Lower lobe of right lung (tissue), 2 donors: ENCODE data around the gene ADAMTSL5. TPM values are rescaled to one million over a fixed set of nuclear protein-coding genes. Genes with fewer than 3 reads are reported as not detected.

Experiments
- ATAC-seq, 2 donors: fragments of 200-7000 bp; cut with Tn5 transposase; one replicate each; pipeline ENCODE4 v1.9.1; 2020 to 2022; ENCODE audit warnings: mild to moderate bottlenecking in 2 of 2, moderate library complexity in 2 of 2
- DNase-seq: peaks from one replicate; pipeline ENCODE4 v3.0.0-alpha.2; 2020
- H3K27ac ChIP-seq: fragments of 200-600 bp; one replicate; pipeline ENCODE4 v1.8.0; 2022
- H3K27me3 ChIP-seq: fragments of 200-600 bp; one replicate; pipeline ENCODE4 v1.8.0; 2022; ENCODE audit warnings: low read depth
- H3K36me3 ChIP-seq: fragments of 200-600 bp; one replicate; pipeline ENCODE4 v1.8.0; 2022; ENCODE audit warnings: mild to moderate bottlenecking
- H3K4me1 ChIP-seq: fragments of 200-600 bp; one replicate; pipeline ENCODE4 v1.8.0; 2022
- H3K4me3 ChIP-seq: fragments of 200-600 bp; one replicate; pipeline ENCODE4 v1.8.0; 2022; ENCODE audit warnings: mild to moderate bottlenecking
- H3K9me3 ChIP-seq: fragments of 200-600 bp; one replicate; pipeline ENCODE4 v1.8.0; 2022
- CTCF ChIP-seq: fragments of 200-600 bp; IDR thresholded peaks from one replicate; pipeline ENCODE4 v1.8.0; 2022; ENCODE audit warnings: antibody characterized with exemption, mild to moderate bottlenecking
- intact Hi-C: fragments of 100-400 bp; cut with DNase I; formaldehyde crosslinking; loops from one replicate; pipeline ENCODE4 v1.11.0; 2022
- total RNA-seq: library from RNA; stranded (reverse); fragmentation: NEBNext Ultra II Directional; extraction: Animal tissue kit (Norgen Biotek cat#: 25700); gene quantifications from one replicate; pipeline ENCODE4 v1.2.1, GENCODE V29; 2021
- donor health status: DM: no; HTN: yes; CAD: no; lungs with severe emphysema.

The ADAMTSL5 gene
- total RNA-seq, 1 donor from 2014 or later = 3.3 TPM

GRCh38 chr19:1469255-1470054, 43.4 kb downstream of the ADAMTSL5 start:
- DNase-seq (peak; percentile 34), ATAC-seq (no peak)
- Histone ChIP-seq H3K4me1 (peaks cover 73% of the 10 kb centered on the region), H3K9me3 (no peaks in the 10 kb centered on the region), H3K4me3 (peak overlapping the region; percentile 54), H3K27ac (no peak overlapping the region), H3K27me3 (peaks cover 83% of the 10 kb centered on the region), H3K36me3 (peaks cover 4% of the 10 kb centered on the region)
- intact Hi-C loops = no loop called here
- TF ChIP-seq CTCF = no peak

- no peaks in the 10 kb centered on the region for H3K9me3 ChIP-seq
- H3K4me1 ChIP-seq = peaks cover 73% of the 10 kb centered on the region
- intact Hi-C loops = no loop called here
- peak overlapping the region; percentile 3 for H3K4me3 ChIP-seq
- H3K27ac ChIP-seq = no peak overlapping the region
- no peaks in the 10 kb centered on the region for H3K36me3 ChIP-seq
- TF ChIP-seq CTCF = no peak
- ATAC-seq (no peak), DNase-seq (no peak)
- H3K27me3 ChIP-seq = peaks cover 83% of the 10 kb centered on the region
Measured at GRCh38 chr19:1468821-1469254, 44.0 kb downstream of the ADAMTSL5 start.

- Histone ChIP-seq H3K27me3 (peaks cover 81% of the 10 kb centered on the region), H3K4me1 (peaks cover 73% of the 10 kb centered on the region), H3K4me3 (peak overlapping the region; percentile 3), H3K36me3 (no peaks in the 10 kb centered on the region), H3K27ac (no peak overlapping the region), H3K9me3 (no peaks in the 10 kb centered on the region)
- ATAC-seq = no peak
- DNase-seq = no peak
- TF ChIP-seq CTCF = no peak
- intact Hi-C loops = no loop called here
Measured at GRCh38 chr19:1468274-1468820, 44.5 kb downstream of the ADAMTSL5 start.

GRCh38 chr19:1467490-1468273, 45.1 kb downstream of the ADAMTSL5 start:
- DNase-seq (no peak), ATAC-seq (no peak)
- H3K27ac ChIP-seq = no peak overlapping the region
- intact Hi-C loops = no loop called here
- no peak overlapping the region for H3K4me3 ChIP-seq
- H3K9me3 ChIP-seq = no peaks in the 10 kb centered on the region
- no peaks in the 10 kb centered on the region for H3K36me3 ChIP-seq
- peaks cover 74% of the 10 kb centered on the region for H3K27me3 ChIP-seq
- peaks cover 70% of the 10 kb centered on the region for H3K4me1 ChIP-seq
- no peak for TF ChIP-seq CTCF

GRCh38 chr19:1467215-1467489, 45.7 kb downstream of the ADAMTSL5 start:
- DNase-seq (no peak), ATAC-seq (no peak)
- Histone ChIP-seq H3K27me3 (peaks cover 69% of the 10 kb centered on the region), H3K4me3 (no peak overlapping the region), H3K36me3 (no peaks in the 10 kb centered on the region), H3K4me1 (peaks cover 65% of the 10 kb centered on the region), H3K9me3 (no peaks in the 10 kb centered on the region), H3K27ac (no peak overlapping the region)
- intact Hi-C loops = no loop called here
- TF ChIP-seq CTCF = no peak
